Calu3 (cell line): ENCODE data around the gene RBL1. TPM values are rescaled to one million over a fixed set of nuclear protein-coding genes. Genes with fewer than 3 reads are reported as not detected.

Source experiments
- BruUV-seq: library from RNA; stranded (reverse); fragments of 400-500 nt; replicated peaks from 2 replicates; lab custom pipeline; 2021; lab: Mats Ljungman, UMichigan
- CTCF ChIA-PET: fragments of 300-600 bp; sonication (Branson Sonifier 250); formaldehyde crosslinking; loops from one replicate; lab custom pipeline; 2022; ENCODE audit warnings: antibody characterized with exemption; lab: Charles Lee
- DNase-seq: peaks from one replicate; pipeline ENCODE4 v3.0.0; 2022
- H3K27ac Mint-ChIP-seq: one replicate; pipeline ENCODE4 v1.8.0; 2022; ENCODE audit warnings: mixed read lengths; ENCODE audit not compliant: unreplicated experiment
- H3K27me3 Mint-ChIP-seq: one replicate; pipeline ENCODE4 v1.8.0; 2022; ENCODE audit warnings: mixed read lengths; ENCODE audit not compliant: unreplicated experiment
- H3K36me3 Mint-ChIP-seq: one replicate; pipeline ENCODE4 v1.8.0; 2022; ENCODE audit warnings: mild to moderate bottlenecking, moderate library complexity, mixed read lengths; ENCODE audit not compliant: insufficient read depth, unreplicated experiment
- H3K4me1 Mint-ChIP-seq: one replicate; pipeline ENCODE4 v1.8.0; 2022; ENCODE audit warnings: mild to moderate bottlenecking, low read depth, mixed read lengths; ENCODE audit not compliant: unreplicated experiment
- H3K4me3 Mint-ChIP-seq: one replicate; pipeline ENCODE4 v1.8.0; 2022; ENCODE audit warnings: mild to moderate bottlenecking, low read depth, moderate library complexity, mixed read lengths; ENCODE audit not compliant: unreplicated experiment
- H3K9me3 Mint-ChIP-seq: one replicate; pipeline ENCODE4 v1.8.0; 2022; ENCODE audit warnings: low read depth, mixed read lengths; ENCODE audit not compliant: unreplicated experiment
- CTCF ChIP-seq: fragments of 200-600 bp; IDR thresholded peaks from one replicate; pipeline ENCODE4 v1.8.0; 2022; ENCODE audit warnings: antibody characterized with exemption; ENCODE audit not compliant: unreplicated experiment
- intact Hi-C: fragments of 100-400 bp; cut with micrococcal nuclease; formaldehyde crosslinking; loops from one replicate; pipeline ENCODE4 v1.10.0; 2022; ENCODE audit not compliant: unreplicated experiment
- total RNA-seq: library from RNA; stranded (reverse); gene quantifications from 2 replicates; pipeline ENCODE4 v1.2.3, GENCODE V29; 2022

RBL1 gene
- total RNA-seq, 1 experiment from 2014 or later: 21.5 TPM

- TF ChIP-seq CTCF: no peak
- Mint-ChIP-seq H3K4me3 (no peak overlapping the region), H3K9me3 (no peaks in the 10 kb centered on the region), H3K36me3 (no peaks in the 10 kb centered on the region), H3K27me3 (no peaks in the 10 kb centered on the region), H3K4me1 (no peaks in the 10 kb centered on the region), H3K27ac (no peak overlapping the region)
- BruUV-seq: no TSS peak
- CTCF ChIA-PET: interaction anchor here (0.7 to 0.8 kb wide), 2 partner anchors 173 to 203 kb away, joined by 3 to 4 read pairs; no protein-coding TSS in a partner anchor
- intact Hi-C loops: no loop called here
- no peak for DNase-seq
Observed at GRCh38 chr20:36975099-36975818, 120.5 kb downstream of the RBL1 start.

DNA sequence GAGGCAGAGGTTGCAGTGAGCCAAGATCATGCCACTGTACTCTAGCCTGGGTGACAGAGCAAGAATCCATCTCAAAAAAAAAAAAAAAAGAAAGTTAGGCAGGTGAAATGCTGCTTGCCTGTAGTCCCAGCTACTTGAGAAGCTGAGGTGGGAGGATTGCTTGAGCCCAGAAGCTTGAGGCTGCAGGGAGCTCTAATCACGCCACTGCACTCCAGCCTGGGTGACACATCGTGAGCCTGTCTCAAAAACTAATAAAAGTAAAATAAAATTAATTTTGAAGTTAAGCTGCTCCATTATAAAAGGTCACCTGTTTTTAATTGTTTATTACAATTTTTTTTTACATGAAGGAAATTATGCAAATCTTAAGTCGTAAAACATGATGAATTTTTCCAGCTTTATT, 121.1 kb downstream of the RBL1 start:
- no peak overlapping the region for H3K4me3 Mint-ChIP-seq
- H3K36me3 Mint-ChIP-seq: no peaks in the 10 kb centered on the region
- H3K27ac Mint-ChIP-seq: no peak overlapping the region
- no TSS peak for BruUV-seq
- no peak for TF ChIP-seq CTCF
- intact Hi-C loops: no loop called here
- H3K4me1 Mint-ChIP-seq: no peaks in the 10 kb centered on the region
- no peaks in the 10 kb centered on the region for H3K9me3 Mint-ChIP-seq
- no peaks in the 10 kb centered on the region for H3K27me3 Mint-ChIP-seq
- no peak for DNase-seq
- CTCF ChIA-PET: interaction anchor here (0.7 to 0.8 kb wide), 2 partner anchors 172 to 204 kb away, joined by 3 to 4 read pairs; no protein-coding TSS in a partner anchor

DNA sequence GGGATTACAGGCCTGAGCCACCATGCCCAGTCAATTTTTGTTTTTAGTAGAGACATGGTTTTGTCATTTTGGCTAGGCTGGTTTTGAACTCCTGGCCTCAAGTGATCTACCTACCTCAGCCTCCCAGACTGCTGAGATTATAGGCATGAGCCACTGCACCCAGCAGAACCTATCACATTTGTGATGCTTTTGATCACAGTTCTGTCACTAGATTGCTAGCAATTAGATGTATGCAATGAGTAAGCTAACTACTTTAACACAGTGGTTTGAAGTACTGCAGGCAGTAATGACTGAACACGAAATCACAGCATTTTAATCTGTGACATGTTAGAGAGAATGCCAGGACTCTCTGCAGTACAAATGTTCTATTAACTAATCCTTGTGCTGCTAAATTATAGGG, 124.7 kb downstream of the RBL1 start:
- TF ChIP-seq CTCF: no peak
- intact Hi-C loops: no loop called here
- Mint-ChIP-seq H3K4me3 (no peak overlapping the region), H3K27me3 (no peaks in the 10 kb centered on the region), H3K9me3 (no peaks in the 10 kb centered on the region), H3K27ac (no peak overlapping the region), H3K4me1 (no peaks in the 10 kb centered on the region), H3K36me3 (no peaks in the 10 kb centered on the region)
- DNase-seq: no peak
- no TSS peak for BruUV-seq
- CTCF ChIA-PET: no interaction called here

DNA sequence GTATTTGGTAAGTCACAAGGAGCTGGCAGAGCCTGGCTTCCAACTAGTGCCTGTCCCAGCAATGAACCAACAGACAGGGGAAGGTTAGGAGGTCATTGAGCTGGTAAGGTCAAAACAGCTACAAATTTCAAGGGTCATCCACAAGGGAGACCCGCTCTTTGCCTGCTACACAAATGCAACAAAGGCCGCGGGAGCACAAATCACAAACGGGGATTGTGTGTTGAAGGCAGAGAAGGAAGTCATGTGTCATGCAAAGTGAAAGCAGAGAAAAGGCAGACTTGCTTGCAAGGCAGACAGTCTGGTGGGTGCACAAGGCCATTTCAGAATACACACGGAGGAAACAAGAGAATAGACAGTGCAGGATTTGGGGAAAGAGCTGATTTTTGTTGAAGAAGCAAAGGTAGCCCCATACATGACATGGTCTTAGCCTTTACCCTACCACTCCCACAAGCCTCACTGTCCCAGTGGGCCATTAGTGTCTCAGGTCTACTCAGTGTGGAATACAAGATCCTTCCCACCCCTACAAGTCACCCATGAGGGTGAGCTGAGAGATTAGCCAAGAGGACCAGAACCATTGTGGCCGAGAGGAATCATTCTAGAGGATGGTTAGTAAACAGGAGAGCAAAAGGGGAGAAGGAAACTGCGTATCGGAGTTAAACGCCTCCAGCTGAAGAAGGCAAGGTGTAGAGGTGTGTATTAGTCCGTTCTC, 126.2 kb downstream of the RBL1 start:
- DNase-seq: no peak
- H3K4me3 Mint-ChIP-seq: no peak overlapping the region
- CTCF ChIA-PET: no interaction called here

More for the DNA sequence above, 126.2 kb downstream of the RBL1 start:
- no peaks in the 10 kb centered on the region for H3K4me1 Mint-ChIP-seq
- BruUV-seq: no TSS peak
- TF ChIP-seq CTCF: no peak
- H3K27me3 Mint-ChIP-seq: no peaks in the 10 kb centered on the region
- H3K36me3 Mint-ChIP-seq: no peaks in the 10 kb centered on the region
- H3K9me3 Mint-ChIP-seq: no peaks in the 10 kb centered on the region
- H3K27ac Mint-ChIP-seq: no peak overlapping the region
- intact Hi-C loops: no loop called here
